ENCODE data around the gene ZBTB40.

DNA sequence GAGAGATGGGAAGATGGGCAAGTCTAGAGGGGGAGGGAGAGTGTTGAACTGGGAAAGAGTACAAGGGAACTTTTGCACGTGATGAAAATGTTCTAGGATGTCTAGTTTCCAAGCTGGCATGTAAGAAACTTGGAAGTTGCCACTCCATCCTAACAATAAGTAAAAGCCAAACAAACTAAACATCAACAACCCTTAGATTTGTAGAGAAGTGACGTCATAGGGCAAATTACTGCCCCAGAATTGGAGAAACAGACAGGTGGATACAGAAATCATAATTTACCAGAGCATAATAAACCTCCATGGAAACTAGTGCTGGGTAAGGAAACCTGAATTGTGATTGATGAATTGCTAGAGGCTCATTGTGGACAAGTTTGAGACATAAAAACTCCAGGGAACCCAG, 14.7 kb upstream of the ZBTB40 start:
- TF ChIP-seq POLR2AphosphoS5 (IDR thresholded peaks at IDR 0.05) (no peak), CTCF (IDR thresholded peaks at IDR 0.05) (no peak), EP300 (IDR thresholded peaks at IDR 0.05) (no peak)

Measured in esophagus muscularis mucosa (tissue), 4 donors.